NT2/D1 (cell line): ENCODE results near the gene CLSTN2.

Experiments used
- DNase-seq: peaks from one replicate; pipeline ENCODE4 v3.0.0-alpha.2; 2011; ENCODE audit warnings: low read depth, low spot score
- H3K27me3 ChIP-seq: 2 replicates; pipeline ENCODE4 v1.6.0; 2011; ENCODE audit warnings: mild to moderate bottlenecking; ENCODE audit not compliant: insufficient read length, insufficient read depth
- H3K36me3 ChIP-seq: 2 replicates; pipeline ENCODE4 v1.6.1; 2011; ENCODE audit warnings: mild to moderate bottlenecking, low read length, mixed read lengths; ENCODE audit not compliant: insufficient read depth, insufficient read length
- H3K4me1 ChIP-seq: 2 replicates; pipeline ENCODE4 v1.5.1; 2011; ENCODE audit not compliant: insufficient read depth, insufficient read length
- H3K4me3 ChIP-seq: 2 replicates; pipeline ENCODE4 v1.5.1; 2011; ENCODE audit warnings: low read depth; ENCODE audit not compliant: insufficient read length
- H3K9ac ChIP-seq: 2 replicates; pipeline ENCODE4 v1.6.0; 2011; ENCODE audit warnings: low read depth; ENCODE audit not compliant: insufficient read length
- H3K9me3 ChIP-seq: 2 replicates; pipeline ENCODE4 v1.5.1; 2011; ENCODE audit warnings: mild to moderate bottlenecking, low read length; ENCODE audit not compliant: insufficient read depth
- SUZ12 ChIP-seq: IDR thresholded peaks from 2 replicates; pipeline ENCODE4 v1.6.1; 2011; ENCODE audit not compliant: insufficient read length, insufficient read depth; ENCODE audit errors: extremely low read depth
- YY1 ChIP-seq: IDR thresholded peaks from 2 replicates; pipeline ENCODE4 v1.6.1; 2011; ENCODE audit not compliant: insufficient read length, insufficient read depth
- ZNF274 ChIP-seq: IDR thresholded peaks from 2 replicates; pipeline ENCODE4 v1.6.1; 2011; ENCODE audit warnings: mild to moderate bottlenecking, low read depth, low read length

Gene CLSTN2

GRCh38 chr3:140187028-140187427, 252.0 kb downstream of the CLSTN2 start:
- Histone ChIP-seq H3K9ac (no peak overlapping the region), H3K4me1 (no peaks in the 10 kb centered on the region), H3K9me3 (no peaks in the 10 kb centered on the region), H3K4me3 (no peak overlapping the region), H3K36me3 (no peaks in the 10 kb centered on the region), H3K27me3 (no peaks in the 10 kb centered on the region)
- no peak for DNase-seq
- no peak for TF ChIP-seq ZNF274
- no peak for TF ChIP-seq SUZ12
- TF ChIP-seq YY1 = no peak

- Histone ChIP-seq H3K4me3 (no peak overlapping the region), H3K4me1 (no peaks in the 10 kb centered on the region), H3K27me3 (no peaks in the 10 kb centered on the region), H3K9me3 (no peaks in the 10 kb centered on the region), H3K9ac (no peak overlapping the region), H3K36me3 (no peaks in the 10 kb centered on the region)
- no peak for DNase-seq
- no peak for TF ChIP-seq YY1
- TF ChIP-seq SUZ12 = no peak
Measured at GRCh38 chr3:140187656-140188221, 252.8 kb downstream of the CLSTN2 start.

DNA sequence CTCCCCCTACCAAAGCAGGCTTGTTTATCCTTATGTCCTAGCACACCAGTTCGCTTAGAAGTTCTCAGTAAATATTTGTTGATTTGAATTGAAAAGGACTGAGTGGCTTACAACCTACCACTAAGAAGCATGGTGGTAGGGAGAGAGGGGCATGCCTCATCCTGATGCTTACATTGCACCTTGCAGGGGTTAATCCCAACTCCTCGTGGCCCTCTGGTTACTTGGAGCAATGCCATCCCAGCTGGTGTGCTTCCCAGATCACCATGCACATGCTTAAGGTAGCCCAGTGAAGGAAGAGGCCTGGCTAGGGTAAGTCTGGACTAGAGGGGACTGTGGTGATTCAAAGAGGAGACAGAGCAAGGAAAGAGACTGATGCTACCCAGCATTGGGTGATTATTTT, 253.3 kb downstream of the CLSTN2 start:
- DNase-seq = no peak
- TF ChIP-seq SUZ12 (no peak), YY1 (no peak), ZNF274 (no peak)

DNA sequence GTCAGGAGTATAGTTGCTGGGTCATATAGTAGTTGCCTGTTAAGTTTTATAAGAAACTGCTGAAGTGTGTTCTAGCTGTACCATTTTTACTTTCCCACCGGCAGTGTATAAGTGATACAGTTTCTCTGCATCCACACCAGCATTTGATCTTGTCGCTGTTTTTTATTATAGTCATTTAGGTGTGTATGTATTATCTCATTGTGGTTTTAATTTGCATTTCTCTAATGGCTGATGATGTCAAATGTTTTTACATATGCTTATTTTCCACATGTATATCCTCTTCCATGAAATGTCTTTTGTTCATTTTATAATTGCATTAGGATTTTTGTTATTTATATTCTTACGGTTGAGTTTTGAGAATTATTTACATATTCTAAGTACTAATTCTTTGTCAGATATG, 254.3 kb downstream of the CLSTN2 start:
- Histone ChIP-seq H3K4me1 (no peaks in the 10 kb centered on the region), H3K27me3 (no peaks in the 10 kb centered on the region), H3K36me3 (no peaks in the 10 kb centered on the region), H3K9me3 (peaks cover 6% of the 10 kb centered on the region; the same call in 1 of the 2 replicates), H3K4me3 (no peak overlapping the region), H3K9ac (no peak overlapping the region)
- DNase-seq = no peak
- TF ChIP-seq ZNF274 (no peak), SUZ12 (no peak)

More for the DNA sequence above, 253.3 kb downstream of the CLSTN2 start:
- Histone ChIP-seq H3K4me3 (no peak overlapping the region), H3K27me3 (no peaks in the 10 kb centered on the region), H3K36me3 (no peaks in the 10 kb centered on the region), H3K9ac (no peak overlapping the region), H3K9me3 (0 out of 2 replicates have a peak, but pooled peaks cover 2% of the 10 kb centered on the region), H3K4me1 (no peaks in the 10 kb centered on the region)

DNA sequence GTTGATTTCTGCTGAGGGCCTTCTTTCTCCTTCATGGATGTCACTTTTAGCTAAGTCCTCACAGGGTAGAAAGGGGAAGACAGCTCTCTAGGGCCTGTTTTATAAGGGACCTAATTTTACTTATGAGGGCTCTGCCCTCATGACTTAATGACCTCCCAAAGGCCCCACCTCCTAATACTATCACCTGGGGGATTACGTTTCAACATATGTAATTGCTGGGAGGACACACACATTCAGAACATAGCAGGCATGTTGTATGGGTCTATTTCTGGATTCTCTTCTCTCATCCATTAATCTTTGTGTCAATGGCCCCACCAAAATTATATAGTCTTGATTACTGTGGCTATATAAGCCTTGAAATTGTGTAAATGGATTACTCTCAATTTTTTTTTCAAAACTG, 255.0 kb downstream of the CLSTN2 start:
- Histone ChIP-seq H3K9ac (no peak overlapping the region), H3K4me1 (no peaks in the 10 kb centered on the region), H3K9me3 (peaks cover 6% of the 10 kb centered on the region; the same call in 1 of the 2 replicates), H3K4me3 (no peak overlapping the region), H3K36me3 (no peaks in the 10 kb centered on the region), H3K27me3 (no peaks in the 10 kb centered on the region)
- no peak for TF ChIP-seq YY1
- no peak for TF ChIP-seq SUZ12
- TF ChIP-seq ZNF274 = no peak
- DNase-seq = no peak

DNA sequence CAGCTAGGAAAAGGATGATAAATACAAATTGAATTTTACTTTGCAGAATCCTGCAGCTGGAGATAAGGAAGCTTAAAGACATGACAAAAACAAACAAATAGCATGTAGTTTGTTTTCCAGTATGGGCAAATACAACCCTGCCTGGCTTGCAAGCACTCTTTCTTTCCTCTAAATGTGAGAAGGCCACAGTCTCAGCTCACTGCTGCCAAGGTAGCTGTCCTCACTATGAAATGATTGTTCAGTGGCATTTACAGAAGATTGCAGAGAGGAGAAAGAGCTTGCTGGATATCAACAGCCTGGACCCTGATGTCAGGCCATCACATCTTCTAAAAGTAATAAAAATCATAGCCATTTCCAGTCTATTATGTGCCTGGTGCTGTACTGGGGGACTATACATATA, 262.0 kb downstream of the CLSTN2 start:
- Histone ChIP-seq H3K9ac (no peak overlapping the region), H3K9me3 (peaks cover 6% of the 10 kb centered on the region; the same call in 1 of the 2 replicates), H3K27me3 (no peaks in the 10 kb centered on the region), H3K4me1 (no peaks in the 10 kb centered on the region), H3K4me3 (no peak overlapping the region), H3K36me3 (no peaks in the 10 kb centered on the region)
- TF ChIP-seq ZNF274 = no peak
- no peak for TF ChIP-seq SUZ12
- no peak for DNase-seq

DNA sequence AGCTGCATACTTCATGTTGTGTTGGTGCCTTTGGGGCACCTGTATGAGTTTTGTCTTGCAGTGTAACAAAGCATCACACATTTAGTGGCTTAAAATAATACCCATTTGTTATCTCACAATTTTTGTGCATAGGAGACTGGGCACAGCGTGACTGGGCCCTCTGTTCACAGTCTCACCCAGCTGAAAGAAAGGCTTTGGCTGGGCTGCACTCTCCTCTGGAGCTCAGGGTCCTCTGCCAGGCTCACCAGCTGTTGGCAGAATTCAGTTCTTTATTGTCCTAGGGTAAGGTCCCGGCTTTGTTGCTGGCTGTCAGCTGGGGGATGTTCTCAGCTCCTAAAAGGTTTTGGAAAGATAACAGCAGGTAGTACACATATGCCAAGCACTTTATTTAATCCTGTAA, 263.3 kb downstream of the CLSTN2 start:
- H3K9ac ChIP-seq = no peak overlapping the region
- H3K9me3 ChIP-seq = peaks cover 5% of the 10 kb centered on the region; the same call in 1 of the 2 replicates
- DNase-seq = no peak
- TF ChIP-seq YY1 = no peak
- no peak for TF ChIP-seq ZNF274
- no peak for TF ChIP-seq SUZ12
- no peaks in the 10 kb centered on the region for H3K4me1 ChIP-seq
- no peaks in the 10 kb centered on the region for H3K36me3 ChIP-seq
- H3K27me3 ChIP-seq = no peaks in the 10 kb centered on the region
- no peak overlapping the region for H3K4me3 ChIP-seq
